Lower leg skin (tissue), 4 donors: Measurements from ENCODE around the gene FANK1. TPM values are rescaled to one million over a fixed set of nuclear protein-coding genes. Genes with fewer than 3 reads are reported as not detected.

Experiments used
- DNase-seq, 2 donors: peaks; one replicate each; pipeline ENCODE4 v3.0.0-alpha.2; 2019; ENCODE audit warnings: low spot score in 2 of 2
- H3K4me3 ChIP-seq: fragments of 200-600 bp; sonication (generic); 2 replicates; pipeline ENCODE4 v1.5.1; 2017; ENCODE audit warnings: mild to moderate bottlenecking, low read depth; ENCODE audit not compliant: poor library complexity, severe bottlenecking
- POLR2A ChIP-seq, 2 donors: fragments of 450-650 bp; IDR thresholded peaks; one replicate each; pipeline ENCODE4 v1.6.1; 2016 to 2017; ENCODE audit warnings: antibody characterized with exemption in 2 of 2, mild to moderate bottlenecking in 1 of 2, moderate library complexity in 1 of 2
- WGBS, 2 donors: methylation state at CpG; one replicate each; pipeline ENCODE4 v1.1.5; 2018; 5-methylcytosine and 5-hydroxymethylcytosine counted together
- intact Hi-C: fragments of 100-400 bp; cut with DNase I; formaldehyde crosslinking; loops from one replicate; pipeline ENCODE4 v1.15.0; 2023; ENCODE audit warnings: low total_unique reads
- total RNA-seq, 4 donors: library from RNA; depleted of rRNA; stranded (reverse); fragments of >200 nt; gene quantifications; one replicate each; pipeline ENCODE4 v1.1.0, GENCODE V29; 2016
- TF ChIP-seq, protein P1 (sequence below), 3 donors: fragments of 450-650 bp; IDR thresholded peaks; one replicate each; pipeline ENCODE4 v1.5.1; 2016; ENCODE audit warnings: antibody characterized with exemption in 3 of 3, mild to moderate bottlenecking in 3 of 3, moderate library complexity in 2 of 3

The FANK1 gene
- total RNA-seq, 4 donors from 2014 or later = 3.0 to 7.8 (median 4.3) TPM

GRCh38 chr10:126013489-126014281 lies 117.3 kb downstream of the FANK1 start:
- DNase-seq = no peak
- H3K4me3 ChIP-seq = no peak overlapping the region
- intact Hi-C loops = no loop called here
- 90% methylated on average over 10 of the region's 10 CpGs for WGBS, 2 donors
- TF ChIP-seq POLR2A (IDR thresholded peaks at IDR 0.05) = no peak
- TF ChIP-seq, protein P1, sequence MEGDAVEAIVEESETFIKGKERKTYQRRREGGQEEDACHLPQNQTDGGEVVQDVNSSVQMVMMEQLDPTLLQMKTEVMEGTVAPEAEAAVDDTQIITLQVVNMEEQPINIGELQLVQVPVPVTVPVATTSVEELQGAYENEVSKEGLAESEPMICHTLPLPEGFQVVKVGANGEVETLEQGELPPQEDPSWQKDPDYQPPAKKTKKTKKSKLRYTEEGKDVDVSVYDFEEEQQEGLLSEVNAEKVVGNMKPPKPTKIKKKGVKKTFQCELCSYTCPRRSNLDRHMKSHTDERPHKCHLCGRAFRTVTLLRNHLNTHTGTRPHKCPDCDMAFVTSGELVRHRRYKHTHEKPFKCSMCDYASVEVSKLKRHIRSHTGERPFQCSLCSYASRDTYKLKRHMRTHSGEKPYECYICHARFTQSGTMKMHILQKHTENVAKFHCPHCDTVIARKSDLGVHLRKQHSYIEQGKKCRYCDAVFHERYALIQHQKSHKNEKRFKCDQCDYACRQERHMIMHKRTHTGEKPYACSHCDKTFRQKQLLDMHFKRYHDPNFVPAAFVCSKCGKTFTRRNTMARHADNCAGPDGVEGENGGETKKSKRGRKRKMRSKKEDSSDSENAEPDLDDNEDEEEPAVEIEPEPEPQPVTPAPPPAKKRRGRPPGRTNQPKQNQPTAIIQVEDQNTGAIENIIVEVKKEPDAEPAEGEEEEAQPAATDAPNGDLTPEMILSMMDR (IDR thresholded peaks at IDR 0.05) = no peak

DNA sequence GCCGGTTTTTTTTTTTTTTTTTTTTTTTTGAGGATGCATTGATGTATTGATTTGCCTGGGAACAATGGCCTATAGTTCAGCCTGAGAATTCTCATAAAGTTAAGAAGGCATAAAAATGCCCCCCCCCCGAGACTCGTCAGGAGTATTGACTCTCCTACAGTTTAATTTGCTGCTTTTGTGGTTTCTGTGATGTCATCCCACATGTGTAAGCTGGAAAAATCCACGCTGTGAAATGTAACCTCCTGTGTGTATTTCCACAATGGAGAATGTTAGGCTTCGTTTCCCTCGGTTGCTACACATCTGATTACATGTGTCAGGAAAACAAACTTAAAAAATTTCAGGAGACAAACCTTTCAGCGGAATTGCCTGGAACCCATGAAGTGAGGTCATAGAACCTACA lies 117.9 kb downstream of the FANK1 start:
- no peak for DNase-seq

DNA sequence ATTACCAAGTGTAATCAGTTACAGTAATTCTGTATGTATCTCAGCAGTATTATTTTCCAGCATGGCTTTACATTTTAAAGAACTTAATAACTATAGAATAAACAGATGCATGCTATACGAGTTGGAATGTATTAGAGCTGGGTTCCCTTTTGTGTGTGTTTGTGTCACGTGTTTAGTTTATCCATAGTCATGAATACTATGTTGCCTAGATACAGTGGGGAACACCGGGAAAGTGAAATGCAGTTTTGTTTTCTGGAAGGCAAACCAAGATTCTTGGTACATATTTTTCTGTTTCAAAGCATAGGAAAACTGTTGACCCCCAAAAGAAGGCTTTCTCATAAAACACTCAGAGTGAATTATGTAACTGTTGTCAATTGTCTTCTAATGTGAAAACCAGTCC lies 119.0 kb downstream of the FANK1 start:
- no peak for DNase-seq
- H3K4me3 ChIP-seq = no peak overlapping the region
- WGBS, 2 donors = 79 to 90% methylated on average over 3 of the region's 3 CpGs
- intact Hi-C loops = no loop called here
- TF ChIP-seq, protein P1 (IDR thresholded peaks at IDR 0.05) = no peak
- TF ChIP-seq POLR2A (IDR thresholded peaks at IDR 0.05) = no peak

More for the DNA sequence above, 117.9 kb downstream of the FANK1 start:
- H3K4me3 ChIP-seq = no peak overlapping the region
- no peak for TF ChIP-seq POLR2A (IDR thresholded peaks at IDR 0.05)
- TF ChIP-seq, protein P1 (IDR thresholded peaks at IDR 0.05) = no peak
- 79 to 82% methylated on average over 7 of the region's 7 CpGs for WGBS, 2 donors
- intact Hi-C loops = no loop called here

GRCh38 chr10:126016156-126016805 lies 119.9 kb downstream of the FANK1 start:
- TF ChIP-seq POLR2A (IDR thresholded peaks at IDR 0.05) = no peak
- TF ChIP-seq, protein P1 (IDR thresholded peaks at IDR 0.05) = no peak
- no peak overlapping the region for H3K4me3 ChIP-seq
- DNase-seq = no peak
- 87 to 95% methylated on average over 4 of the region's 4 CpGs for WGBS, 2 donors
- intact Hi-C loops = no loop called here

- H3K4me3 ChIP-seq = no peak overlapping the region
- no peak for DNase-seq
- WGBS, 2 donors = 97 to 98% methylated on average over 3 of the region's 3 CpGs
Measured at GRCh38 chr10:126016882-126017281, 120.5 kb downstream of the FANK1 start.

More at GRCh38 chr10:126016882-126017281, 120.5 kb downstream of the FANK1 start:
- intact Hi-C loops = no loop called here
- TF ChIP-seq, protein P1 (IDR thresholded peaks at IDR 0.05) = no peak
- TF ChIP-seq POLR2A (IDR thresholded peaks at IDR 0.05) = no peak
